Liver (tissue), 3 donors: ENCODE data around the gene INPP5K.

Experiments
- ATF3 ChIP-seq: IDR thresholded peaks from 2 replicates; pipeline ENCODE4 v1.6.1; 2016; ENCODE audit warnings: antibody characterized with exemption
- CTCF ChIP-seq: fragments of 150-350 bp; IDR thresholded peaks from 2 replicates; pipeline ENCODE4 v1.5.1; 2017; ENCODE audit warnings: improper control_type of control experiment, low read depth, low read length; ENCODE audit not compliant: missing input control
- HNF4G ChIP-seq: IDR thresholded peaks from 2 replicates; pipeline ENCODE4 v1.6.1; 2016; ENCODE audit warnings: antibody characterized with exemption
- JUND ChIP-seq, 2 donors: IDR thresholded peaks; 2 replicates each; pipeline ENCODE4 v1.6.1; 2016; ENCODE audit warnings: antibody characterized with exemption in 2 of 2
- MAX ChIP-seq: IDR thresholded peaks from 2 replicates; pipeline ENCODE4 v1.6.1; 2016; ENCODE audit warnings: antibody characterized with exemption
- NR2F2 ChIP-seq: IDR thresholded peaks from 2 replicates; pipeline ENCODE4 v1.6.1; 2016; ENCODE audit warnings: antibody characterized with exemption
- RXRA ChIP-seq, 2 donors: IDR thresholded peaks; 2 replicates each; pipeline ENCODE4 v1.6.1; 2017 to 2018; ENCODE audit warnings: antibody characterized with exemption in 2 of 2, mild to moderate bottlenecking in 1 of 2
- SP1 ChIP-seq: IDR thresholded peaks from 2 replicates; pipeline ENCODE4 v1.6.1; 2018; ENCODE audit warnings: antibody characterized with exemption, mild to moderate bottlenecking
- TAF1 ChIP-seq: conservative IDR thresholded peaks from 2 replicates; pipeline ENCODE4 v1.6.1; 2016; ENCODE audit warnings: antibody characterized with exemption, mild to moderate bottlenecking
- YY1 ChIP-seq: IDR thresholded peaks from 2 replicates; pipeline ENCODE4 v1.6.1; 2016; ENCODE audit warnings: antibody characterized with exemption, mild to moderate bottlenecking
- ZBTB33 ChIP-seq: IDR thresholded peaks from 2 replicates; pipeline ENCODE4 v1.6.1; 2016; ENCODE audit warnings: antibody characterized with exemption
- donor health status: healthy.
- donor health status: healthy.

- TF ChIP-seq CTCF, result no peak
- no peak for TF ChIP-seq MAX
- TF ChIP-seq TAF1, result no peak
- no peak for TF ChIP-seq NR2F2
- TF ChIP-seq ATF3, result no peak
- TF ChIP-seq JUND (IDR thresholded peaks at IDR 0.05), result no peak
- no peak for TF ChIP-seq HNF4G
- no peak for TF ChIP-seq SP1
- no peak for TF ChIP-seq YY1
- no peak for TF ChIP-seq RXRA (IDR thresholded peaks at IDR 0.05)
- TF ChIP-seq ZBTB33, result no peak
Measured at GRCh38 chr17:1492249-1493206, 23.9 kb downstream of the INPP5K start, which contains the start of gene MYO1C.
